Keratinocyte (primary cell): ENCODE results near the gene CREB3L2.

ENCODE experiments used
- EZH2 ChIP-seq: IDR thresholded peaks from one replicate; pipeline ENCODE4 v1.6.1; 2012; ENCODE audit warnings: inconsistent platforms, mild to moderate bottlenecking, low read length, moderate library complexity
- TF ChIP-seq, protein P1 (sequence below), 3 experiments: IDR thresholded peaks in 1 of 3; conservative IDR thresholded peaks in 1 of 3; optimal IDR thresholded peaks in 1 of 3; 2 replicates in 2 of 3; 3 replicates in 1 of 3; pipeline versions ENCODE3 to v1.5.1; 2011; ENCODE audit warnings: low read length in 3 of 3, mild to moderate bottlenecking in 3 of 3, moderate library complexity in 2 of 3, control low read depth in 1 of 3, inconsistent platforms in 1 of 3; ENCODE audit not compliant: insufficient read depth in 2 of 3; ENCODE audit errors: extremely low read depth in 1 of 3

DNA sequence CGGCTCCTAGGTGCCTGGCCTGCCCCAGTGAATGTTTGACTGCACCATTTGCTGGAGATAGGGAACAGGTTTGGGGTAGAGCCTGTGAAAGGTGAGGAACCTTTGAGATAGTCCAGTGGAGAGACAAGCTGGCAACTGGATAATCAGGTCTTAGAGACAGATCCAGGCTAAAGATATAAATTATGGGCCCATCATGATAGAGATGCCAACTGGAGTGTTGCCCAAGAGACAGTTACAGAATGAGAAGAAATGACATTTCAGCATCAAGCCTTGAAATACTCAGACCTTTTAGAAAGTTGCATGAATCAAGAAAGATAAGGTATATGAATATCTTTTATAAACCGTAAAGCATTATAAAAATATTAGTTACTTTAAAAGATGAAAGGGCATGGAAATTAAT lies 27.1 kb downstream of the CREB3L2 start:
- TF ChIP-seq, protein P1, sequence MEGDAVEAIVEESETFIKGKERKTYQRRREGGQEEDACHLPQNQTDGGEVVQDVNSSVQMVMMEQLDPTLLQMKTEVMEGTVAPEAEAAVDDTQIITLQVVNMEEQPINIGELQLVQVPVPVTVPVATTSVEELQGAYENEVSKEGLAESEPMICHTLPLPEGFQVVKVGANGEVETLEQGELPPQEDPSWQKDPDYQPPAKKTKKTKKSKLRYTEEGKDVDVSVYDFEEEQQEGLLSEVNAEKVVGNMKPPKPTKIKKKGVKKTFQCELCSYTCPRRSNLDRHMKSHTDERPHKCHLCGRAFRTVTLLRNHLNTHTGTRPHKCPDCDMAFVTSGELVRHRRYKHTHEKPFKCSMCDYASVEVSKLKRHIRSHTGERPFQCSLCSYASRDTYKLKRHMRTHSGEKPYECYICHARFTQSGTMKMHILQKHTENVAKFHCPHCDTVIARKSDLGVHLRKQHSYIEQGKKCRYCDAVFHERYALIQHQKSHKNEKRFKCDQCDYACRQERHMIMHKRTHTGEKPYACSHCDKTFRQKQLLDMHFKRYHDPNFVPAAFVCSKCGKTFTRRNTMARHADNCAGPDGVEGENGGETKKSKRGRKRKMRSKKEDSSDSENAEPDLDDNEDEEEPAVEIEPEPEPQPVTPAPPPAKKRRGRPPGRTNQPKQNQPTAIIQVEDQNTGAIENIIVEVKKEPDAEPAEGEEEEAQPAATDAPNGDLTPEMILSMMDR (optimal IDR thresholded peaks at IDR 0.05 in 1 of 3, IDR thresholded peaks at IDR 0.05 in 1 of 3, conservative IDR thresholded peaks at IDR 0.05 in 1 of 3; ENCODE audit: extremely low read depth in 1 of 3, insufficient read depth in 2 of 3, low read length in 3 of 3) = no peak
- TF ChIP-seq EZH2 = no peak
